Measurements from ENCODE around the gene TOMM40. TPM values are rescaled to one million over a fixed set of nuclear protein-coding genes. Genes with fewer than 3 reads are reported as not detected.

The TOMM40 gene
- total and polyA plus RNA-seq, 2 of the 13 experiments (the other 11 are each of a cell fraction or from before 2014, with no cell fraction given), result 72.0 to 110 TPM

- TF ChIP-seq SUZ12 (IDR thresholded peaks at IDR 0.05; ENCODE audit: low read depth, low read length) (no peak), ZNF207 (IDR thresholded peaks at IDR 0.05; ENCODE audit: borderline replicate concordance) (no peak), ZNF280D (CRISPR knock-in tag; IDR thresholded peaks at IDR 0.05) (peak; percentile 78), ATM (IDR thresholded peaks at IDR 0.05; ENCODE audit: borderline replicate concordance) (no peak), SOX5 (CRISPR knock-in tag; IDR thresholded peaks at IDR 0.05; ENCODE audit: borderline replicate concordance) (peak; percentile 94), ZEB1 (IDR thresholded peaks at IDR 0.05; ENCODE audit: insufficient replicate concordance, low read depth) (no peak), EP300 (IDR thresholded peaks at IDR 0.05; ENCODE audit: low read depth in 2 of 2, low read length in 2 of 2) (peak; percentile 88 to 97), EP300 (CRISPR knock-in tag; IDR thresholded peaks at IDR 0.05; ENCODE audit: borderline replicate concordance) (peak; percentile 99), ZNF556 (CRISPR knock-in tag; IDR thresholded peaks at IDR 0.05; ENCODE audit: borderline replicate concordance) (peak; percentile 87; the same call in 1 of the 2 replicates), ZNF780A (CRISPR knock-in tag; IDR thresholded peaks at IDR 0.05) (peak; percentile 83; the same call in 1 of the 2 replicates), ZNF547 (CRISPR knock-in tag; IDR thresholded peaks at IDR 0.05) (peak; percentile 70; the same call in 1 of the 2 replicates), PBX3 (CRISPR knock-in tag; IDR thresholded peaks at IDR 0.05; ENCODE audit: borderline replicate concordance) (no peak), ZNF607 (CRISPR knock-in tag; IDR thresholded peaks at IDR 0.05; ENCODE audit: borderline replicate concordance) (peak; percentile 83; the same call in 1 of the 2 replicates), MXD1 (CRISPR knock-in tag; IDR thresholded peaks at IDR 0.05) (peak; percentile 82), ZNF34 (CRISPR knock-in tag; IDR thresholded peaks at IDR 0.05; ENCODE audit: borderline replicate concordance) (peak; percentile 72; the same call in 1 of the 2 replicates), DNMT3B (CRISPR knock-in tag; conservative IDR thresholded peaks at IDR 0.05) (peak; percentile 65; the same call in 1 of the 2 replicates), HNF4A (CRISPR knock-in tag; IDR thresholded peaks at IDR 0.05) (peak; percentile 97), ZNF619 (CRISPR knock-in tag; IDR thresholded peaks at IDR 0.05) (0 out of 2 replicates have a peak, but pooled peaks have one; percentile 61), UBTF (CRISPR knock-in tag; IDR thresholded peaks at IDR 0.05) (peak; percentile 76), LBX2 (CRISPR knock-in tag; IDR thresholded peaks at IDR 0.05; ENCODE audit: borderline replicate concordance) (no peak), TAF15 (IDR thresholded peaks at IDR 0.05; ENCODE audit: low read depth, low read length, poor library complexity, severe bottlenecking) (no peak), FOXM1 (CRISPR knock-in tag; IDR thresholded peaks at IDR 0.05) (no peak)
These were observed 34.2 kb downstream of the TOMM40 start (continued) for GRCh38 chr19:44925114-44925891.

All from HepG2 (cell line).